Stimulated activated CD4-positive, alpha-beta T cell treated with anti-CD3 and anti-CD28 coated beads, TNF-alpha, amount 100 ng/mL, for 24 hours (primary cell): ENCODE data around the gene CDH23.

Source experiments
- DNase-seq, 3 experiments: peaks; one replicate each; pipeline ENCODE4 v3.0.0-alpha.2; 2020; ENCODE audit warnings: low read depth in 3 of 3

The CDH23 gene

GRCh38 chr10:71466330-71466729, 69.6 kb downstream of the CDH23 start:
- DNase-seq, result no peak

GRCh38 chr10:71467161-71467560, 70.4 kb downstream of the CDH23 start:
- no peak for DNase-seq

- DNase-seq, result no peak
These were observed 71.0 kb downstream of the CDH23 start for GRCh38 chr10:71467569-71468362.

GRCh38 chr10:71468363-71469094, 71.8 kb downstream of the CDH23 start:
- no peak for DNase-seq

GRCh38 chr10:71471006-71471405, 74.3 kb downstream of the CDH23 start:
- DNase-seq, result no peak

GRCh38 chr10:71471957-71472365, 75.2 kb downstream of the CDH23 start:
- DNase-seq, result no peak

GRCh38 chr10:71472466-71472865, 75.7 kb downstream of the CDH23 start:
- DNase-seq, result no peak

- no peak for DNase-seq
These were observed 76.2 kb downstream of the CDH23 start for GRCh38 chr10:71472912-71473311.

- no peak for DNase-seq
These were observed 77.2 kb downstream of the CDH23 start for GRCh38 chr10:71473671-71474599.

GRCh38 chr10:71474702-71475242, 78.1 kb downstream of the CDH23 start:
- DNase-seq, result no peak

GRCh38 chr10:71475243-71475871, 78.6 kb downstream of the CDH23 start:
- no peak for DNase-seq

- DNase-seq, result no peak
These were observed 79.7 kb downstream of the CDH23 start for GRCh38 chr10:71476228-71477011.

- no peak for DNase-seq
These were observed 81.5 kb downstream of the CDH23 start for GRCh38 chr10:71478173-71478572.

GRCh38 chr10:71478813-71479365, 82.2 kb downstream of the CDH23 start:
- no peak for DNase-seq

GRCh38 chr10:71479831-71480230, 83.1 kb downstream of the CDH23 start:
- DNase-seq, result no peak

GRCh38 chr10:71480662-71481061, 83.9 kb downstream of the CDH23 start:
- DNase-seq, result no peak

GRCh38 chr10:71481746-71482410, 85.2 kb downstream of the CDH23 start:
- DNase-seq, result no peak

GRCh38 chr10:71482620-71483019, 85.9 kb downstream of the CDH23 start:
- DNase-seq, result no peak

- no peak for DNase-seq
These were observed 86.4 kb downstream of the CDH23 start for GRCh38 chr10:71483135-71483534.
